IPS-20b (cell line): ENCODE measurements around the gene SOX30.
"Not testable (repeated sequence)": the region's sequence is repeated elsewhere in the genome, so short reads cannot be mapped to it uniquely, and the experiment has no call there.

Experiments
- H3K27ac ChIP-seq: one replicate; pipeline ENCODE4 v1.5.1; 2013; ENCODE audit warnings: low read length
- H3K27me3 ChIP-seq: 2 replicates; pipeline ENCODE4 v1.6.1; 2013; ENCODE audit warnings: mild to moderate bottlenecking, low read length, inconsistent platforms; ENCODE audit not compliant: insufficient read depth
- H3K36me3 ChIP-seq: 2 replicates; pipeline ENCODE4 v1.6.1; 2013; ENCODE audit warnings: low read depth, mild to moderate bottlenecking, inconsistent platforms, low read length, moderate library complexity; ENCODE audit not compliant: insufficient read depth
- H3K4me1 ChIP-seq: 2 replicates; pipeline ENCODE4 v1.6.1; 2013; ENCODE audit warnings: mild to moderate bottlenecking, control low read depth, inconsistent platforms, low read length, moderate library complexity; ENCODE audit not compliant: insufficient read depth
- H3K4me3 ChIP-seq: 2 replicates; pipeline ENCODE4 v1.5.1; 2013; ENCODE audit warnings: mild to moderate bottlenecking, low read length, inconsistent platforms
- H3K9ac ChIP-seq: 2 replicates; pipeline ENCODE4 v1.6.1; 2013; ENCODE audit warnings: low read depth, mild to moderate bottlenecking, inconsistent platforms, low read length, moderate library complexity
- H3K9me3 ChIP-seq: 2 replicates; pipeline ENCODE4 v1.6.1; 2013; ENCODE audit warnings: mild to moderate bottlenecking, low read depth, low read length, inconsistent platforms; ENCODE audit not compliant: insufficient read depth

SOX30 gene

GRCh38 chr5:157679801-157680200 is 27.6 kb upstream of the SOX30 start:
- Histone ChIP-seq H3K27me3 (no peaks in the 10 kb centered on the region), H3K4me3 (no peak overlapping the region), H3K36me3 (no peaks in the 10 kb centered on the region), H3K27ac (no peak overlapping the region), H3K4me1 (no peaks in the 10 kb centered on the region), H3K9me3 (no peaks in the 10 kb centered on the region), H3K9ac (no peak overlapping the region)

DNA sequence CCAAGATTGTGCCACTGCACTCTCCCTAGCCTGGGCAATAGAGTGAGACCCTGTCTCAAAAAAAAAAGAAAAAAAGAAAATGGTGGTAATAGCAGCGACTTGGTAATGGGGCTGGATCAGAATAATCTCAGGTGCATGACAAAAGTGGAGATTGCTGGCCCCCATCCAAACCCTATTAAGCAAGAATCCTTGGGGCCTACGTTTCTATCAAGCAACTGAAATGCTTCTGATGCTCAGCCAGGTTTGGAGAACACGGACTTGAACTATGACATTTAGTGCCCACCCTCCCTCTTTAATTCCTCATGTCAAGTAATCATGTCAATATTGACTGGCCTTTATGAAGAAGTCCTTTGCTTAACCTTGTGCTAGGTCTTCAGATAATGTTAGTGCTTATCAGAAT is 25.7 kb upstream of the SOX30 start:
- peaks cover 2% of the 10 kb centered on the region for H3K27me3 ChIP-seq
- H3K27ac ChIP-seq: no peak overlapping the region
- no peak overlapping the region for H3K4me3 ChIP-seq
- no peak overlapping the region for H3K9ac ChIP-seq
- no peaks in the 10 kb centered on the region for H3K36me3 ChIP-seq
- H3K9me3 ChIP-seq: no peaks in the 10 kb centered on the region
- H3K4me1 ChIP-seq: no peaks in the 10 kb centered on the region

GRCh38 chr5:157674351-157674750 is 22.1 kb upstream of the SOX30 start:
- H3K27me3 ChIP-seq: peaks cover 36% of the 10 kb centered on the region
- H3K9me3 ChIP-seq, H3K27ac ChIP-seq, H3K9ac ChIP-seq, H3K4me3 ChIP-seq, H3K36me3 ChIP-seq, H3K4me1 ChIP-seq: not testable (repeated sequence)

DNA sequence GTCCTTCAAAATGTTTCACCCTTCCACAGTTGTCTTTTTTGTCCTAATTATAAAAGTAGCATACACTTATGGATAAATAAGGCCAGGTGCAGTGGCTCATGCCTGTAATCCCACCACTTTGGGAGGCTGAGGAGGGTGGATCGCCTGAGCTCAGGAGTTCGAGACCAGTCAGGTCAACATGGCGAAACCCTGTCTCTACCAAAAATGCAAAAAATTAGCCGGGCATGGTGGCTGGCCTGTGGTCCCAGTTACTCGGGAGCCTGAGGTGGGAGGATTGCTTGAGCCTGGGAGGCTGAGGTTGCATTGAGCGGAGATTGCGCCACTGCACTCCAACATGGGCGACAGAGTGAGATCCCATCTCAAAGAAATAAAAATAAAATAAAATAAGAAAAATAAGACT is 20.7 kb upstream of the SOX30 start:
- Histone ChIP-seq H3K4me1 (no peaks in the 10 kb centered on the region), H3K9ac (no peak overlapping the region), H3K27ac (no peak overlapping the region), H3K27me3 (peaks cover 36% of the 10 kb centered on the region), H3K4me3 (no peak overlapping the region), H3K9me3 (no peaks in the 10 kb centered on the region), H3K36me3 (no peaks in the 10 kb centered on the region)

DNA sequence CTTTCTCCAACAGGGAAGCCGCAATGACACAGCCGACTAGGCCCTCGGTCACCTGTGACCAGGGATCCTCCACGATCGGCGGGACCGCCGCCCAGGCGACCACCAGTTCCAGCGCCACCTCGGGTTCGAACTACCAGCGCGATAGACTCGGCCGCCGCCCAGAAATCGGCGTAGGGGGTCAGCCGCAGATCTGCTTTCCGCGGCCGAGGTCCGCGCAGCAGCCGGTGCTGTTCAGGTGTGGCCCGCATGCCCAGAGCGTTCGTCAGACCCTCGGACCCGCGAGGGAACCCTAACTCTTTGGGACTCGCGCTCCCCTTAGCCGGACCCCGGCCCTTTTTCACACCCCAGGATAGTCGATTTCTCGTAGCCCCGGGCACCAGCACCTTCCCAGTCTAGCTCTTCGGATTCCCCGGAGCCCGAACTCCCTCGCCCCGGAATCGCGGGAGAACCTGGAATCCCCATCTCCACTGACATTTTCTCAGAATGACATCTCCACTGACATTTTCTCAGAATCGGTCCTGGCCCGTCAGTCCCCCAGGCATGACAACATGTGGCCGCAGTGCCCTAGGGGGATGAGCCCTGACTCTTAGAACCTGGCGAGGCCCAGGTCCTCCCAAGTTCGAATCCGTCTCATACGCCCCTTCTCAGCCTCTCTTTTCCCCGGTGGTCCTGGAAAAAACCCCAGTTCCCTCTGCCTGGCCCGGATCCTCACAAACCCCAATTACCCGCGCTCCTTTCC is 19.5 kb upstream of the SOX30 start:
- H3K9ac ChIP-seq: no peak overlapping the region
- no peak overlapping the region for H3K27ac ChIP-seq
- no peaks in the 10 kb centered on the region for H3K9me3 ChIP-seq
- H3K4me1 ChIP-seq: no peaks in the 10 kb centered on the region
- H3K36me3 ChIP-seq: no peaks in the 10 kb centered on the region
- H3K4me3 ChIP-seq: peak overlapping the region; percentile 78
- peaks cover 36% of the 10 kb centered on the region for H3K27me3 ChIP-seq

DNA sequence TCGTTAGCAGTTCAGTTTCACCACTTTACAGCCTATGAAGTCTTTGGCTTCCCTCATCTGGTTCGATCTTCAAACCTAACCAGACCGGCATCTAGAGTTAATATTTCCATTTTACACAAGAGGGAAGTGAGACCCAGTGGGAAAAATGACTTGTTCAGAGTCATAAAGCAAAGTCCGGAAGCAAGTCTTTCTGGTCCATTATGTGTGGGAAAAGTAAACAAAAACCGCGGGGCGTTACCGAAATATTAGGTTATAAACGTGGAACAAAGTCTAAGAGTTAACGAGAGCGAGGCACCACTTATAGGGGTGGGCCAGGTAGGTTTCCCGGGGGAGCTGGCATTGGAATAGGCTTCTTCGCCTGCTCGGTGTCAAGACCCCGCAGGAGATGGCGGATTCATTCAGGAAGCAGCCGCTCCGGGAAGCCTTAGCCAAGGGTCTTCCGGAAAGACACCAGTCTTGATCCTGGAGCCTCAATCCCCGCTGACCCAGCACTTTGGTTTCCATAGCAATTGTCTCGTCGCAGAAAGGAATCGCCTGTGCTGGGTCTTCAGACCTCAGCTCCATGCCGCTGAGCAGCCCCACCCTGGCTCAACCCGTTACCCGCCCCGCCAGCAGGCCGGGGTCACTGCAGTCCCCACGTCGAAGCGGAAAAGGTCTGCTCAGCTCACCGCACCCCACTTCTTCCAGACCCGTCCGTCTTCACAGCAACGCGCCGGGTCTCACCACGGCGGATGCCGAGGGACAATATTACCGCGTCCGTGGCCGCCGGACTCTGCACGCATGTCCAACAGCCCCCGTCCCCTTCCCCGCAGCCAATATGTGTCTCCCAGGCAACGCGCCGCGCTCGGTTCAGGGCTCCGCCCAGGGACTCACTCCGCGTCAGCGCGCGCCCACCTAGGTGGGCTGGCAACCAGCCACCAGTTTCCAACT is 18.7 kb upstream of the SOX30 start, which contains the start of gene C5orf52:
C5orf52 (plus strand) TSS at position 872 of the 930 bp plus-strand sequence. CDS start 82 bp downstream, outside the sequence.
- Histone ChIP-seq H3K9ac (peak within 1 kb of the TSS; percentile 23; the same call in 1 of the 2 replicates), H3K9me3 (no peaks in the 10 kb centered on the region)

GRCh38 chr5:157669701-157670097 is 17.5 kb upstream of the SOX30 start:
- H3K9ac ChIP-seq: no peak overlapping the region
- H3K27ac ChIP-seq: no peak overlapping the region

More for the DNA sequence above, 18.7 kb upstream of the SOX30 start, which contains the start of gene C5orf52:
- Histone ChIP-seq H3K4me1 (no peaks in the 10 kb centered on the region), H3K27me3 (peaks cover 36% of the 10 kb centered on the region), H3K4me3 (peak within 1 kb of the TSS; percentile 78), H3K36me3 (no peaks in the 10 kb centered on the region), H3K27ac (no peak within 1 kb of the TSS)

DNA sequence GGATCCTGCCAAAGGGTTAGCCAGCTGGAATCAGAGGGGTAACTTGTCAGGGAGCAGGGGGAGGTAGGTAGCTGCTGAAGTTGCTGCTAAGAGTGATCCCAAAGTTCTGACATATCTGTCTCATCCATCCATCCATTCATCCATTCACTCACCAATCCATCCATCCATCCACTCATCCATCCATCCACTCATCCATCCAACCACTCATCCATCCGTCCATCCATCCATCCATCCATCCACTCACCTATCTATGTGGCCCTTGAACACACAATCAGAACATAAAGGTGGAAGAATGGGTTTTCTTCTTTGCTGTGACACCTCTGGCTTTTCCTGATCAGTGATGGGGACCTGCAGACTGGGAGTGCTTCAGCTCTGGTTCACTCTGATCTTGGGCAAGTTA is 16.1 kb upstream of the SOX30 start:
- Histone ChIP-seq H3K4me1 (no peaks in the 10 kb centered on the region), H3K4me3 (no peak overlapping the region), H3K9me3 (no peaks in the 10 kb centered on the region), H3K27me3 (peaks cover 36% of the 10 kb centered on the region), H3K36me3 (no peaks in the 10 kb centered on the region), H3K27ac (no peak overlapping the region), H3K9ac (no peak overlapping the region)

More at GRCh38 chr5:157669701-157670097, 17.5 kb upstream of the SOX30 start:
- Histone ChIP-seq H3K4me3 (no peak overlapping the region), H3K9me3 (no peaks in the 10 kb centered on the region), H3K36me3 (no peaks in the 10 kb centered on the region), H3K27me3 (peaks cover 36% of the 10 kb centered on the region), H3K4me1 (no peaks in the 10 kb centered on the region)

DNA sequence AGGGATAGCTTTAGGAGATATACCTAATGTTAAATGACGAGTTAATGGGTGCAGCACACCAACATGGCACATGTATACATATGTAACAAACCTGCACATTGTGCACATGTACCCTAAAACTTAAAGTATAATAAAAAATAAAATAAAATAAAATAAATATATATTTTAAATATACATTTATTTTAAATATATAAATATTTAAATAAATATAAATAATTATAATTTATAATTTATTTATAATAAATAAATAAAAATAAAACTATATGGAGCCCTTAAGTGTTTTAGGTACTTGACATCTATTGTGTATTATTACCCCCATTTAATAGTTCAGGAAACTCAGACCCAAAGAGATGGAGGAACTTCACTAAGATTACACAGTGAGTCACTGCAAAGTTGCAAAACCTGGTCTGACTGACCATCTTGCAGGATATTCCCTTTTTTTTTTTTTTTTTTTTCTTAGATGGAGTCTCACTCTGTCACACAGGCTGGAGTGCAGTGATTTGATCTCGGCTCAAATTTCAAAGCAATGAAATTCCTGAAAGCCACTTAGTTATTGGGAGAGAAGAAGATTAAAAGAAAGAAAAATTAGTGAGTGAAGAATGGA is 13.3 kb upstream of the SOX30 start:
- Histone ChIP-seq H3K27me3 (peaks cover 10% of the 10 kb centered on the region), H3K9me3 (peaks cover 8% of the 10 kb centered on the region; the same call in 1 of the 2 replicates), H3K9ac (no peak overlapping the region), H3K4me1 (no peaks in the 10 kb centered on the region), H3K4me3 (no peak overlapping the region), H3K27ac (no peak overlapping the region), H3K36me3 (no peaks in the 10 kb centered on the region)

- no peaks in the 10 kb centered on the region for H3K27me3 ChIP-seq
- H3K4me3 ChIP-seq: no peak overlapping the region
- H3K4me1 ChIP-seq: no peaks in the 10 kb centered on the region
- no peaks in the 10 kb centered on the region for H3K36me3 ChIP-seq
- peaks cover 49% of the 10 kb centered on the region for H3K9me3 ChIP-seq
- no peak overlapping the region for H3K27ac ChIP-seq
- H3K9ac ChIP-seq: no peak overlapping the region
Measured at GRCh38 chr5:157659868-157660660, 7.8 kb upstream of the SOX30 start.

GRCh38 chr5:157658893-157659292 is 6.7 kb upstream of the SOX30 start:
- H3K9me3 ChIP-seq: peaks cover 56% of the 10 kb centered on the region
- H3K27ac ChIP-seq: no peak overlapping the region
- H3K4me1 ChIP-seq: no peaks in the 10 kb centered on the region
- H3K4me3 ChIP-seq: no peak overlapping the region
- H3K9ac ChIP-seq: no peak overlapping the region
- H3K27me3 ChIP-seq: no peaks in the 10 kb centered on the region
- no peaks in the 10 kb centered on the region for H3K36me3 ChIP-seq
